Esophagus (tissue), 2 donors: ENCODE data around the gene GFRAL. TPM values are rescaled to one million over a fixed set of nuclear protein-coding genes. Genes with fewer than 3 reads are reported as not detected.

Experiments
- H3K27ac ChIP-seq, 2 donors: one replicate each; pipeline ENCODE4 v1.5.1; 2013; ENCODE audit warnings: low read depth in 2 of 2, mild to moderate bottlenecking in 2 of 2, inconsistent platforms in 1 of 2, low read length in 1 of 2, moderate library complexity in 1 of 2
- H3K27me3 ChIP-seq, 2 donors: one replicate each; pipeline ENCODE4 v1.6.1; 2013; ENCODE audit warnings: low read length in 2 of 2, control low read depth in 1 of 2, mild to moderate bottlenecking in 1 of 2; ENCODE audit not compliant: insufficient read depth in 2 of 2, control insufficient read depth in 1 of 2
- H3K36me3 ChIP-seq, 2 donors: one replicate each; pipeline ENCODE4 v1.6.1; 2013; ENCODE audit warnings: low read length in 1 of 2; ENCODE audit not compliant: control insufficient read depth in 2 of 2, insufficient read depth in 2 of 2
- H3K4me1 ChIP-seq, 2 donors: one replicate each; pipeline ENCODE4 v1.6.1; 2013; ENCODE audit warnings: low read length in 1 of 2; ENCODE audit not compliant: control insufficient read depth in 2 of 2, insufficient read depth in 2 of 2
- H3K4me3 ChIP-seq, 2 donors: one replicate each; pipeline ENCODE4 v1.5.1; 2013; ENCODE audit warnings: low read length in 2 of 2, mild to moderate bottlenecking in 2 of 2, low read depth in 1 of 2, moderate library complexity in 1 of 2
- H3K9me3 ChIP-seq, 2 donors: one replicate each; pipeline ENCODE4 v1.6.1; 2013; ENCODE audit warnings: mild to moderate bottlenecking in 2 of 2, low read depth in 1 of 2, low read length in 1 of 2, moderate library complexity in 1 of 2; ENCODE audit not compliant: control insufficient read depth in 2 of 2, insufficient read depth in 1 of 2
- WGBS, 2 donors: extraction: QIAGEN DNeasy Blood & Tissue Kit; methylation state at CpG; one replicate each; pipeline ENCODE4 v1.1.7; 2013; 5-methylcytosine and 5-hydroxymethylcytosine counted together
- polyA plus RNA-seq, 2 donors: library from polyadenylated mRNA; stranded (reverse); fragments of 200-250 nt; gene quantifications; one replicate each; pipeline ENCODE4 v1.2.3, GENCODE V29; 2013
- donor health status: healthy with polysubstance abuse.
- donor health status: Bipolar disorder and iron deficiency.

The GFRAL gene
- polyA plus RNA-seq, 2 donors = not detected

GRCh38 chr6:55448451-55448850 is 121.2 kb downstream of the GFRAL start:
- Histone ChIP-seq H3K36me3 (no peaks in the 10 kb centered on the region), H3K27ac (no peak overlapping the region), H3K27me3 (no peaks in the 10 kb centered on the region), H3K9me3 (no peaks in the 10 kb centered on the region), H3K4me1 (no peaks in the 10 kb centered on the region), H3K4me3 (no peak overlapping the region)

- Histone ChIP-seq H3K27me3 (no peaks in the 10 kb centered on the region), H3K36me3 (no peaks in the 10 kb centered on the region), H3K9me3 (no peaks in the 10 kb centered on the region), H3K4me1 (no peaks in the 10 kb centered on the region), H3K4me3 (no peak overlapping the region), H3K27ac (no peak overlapping the region)
- 65 to 72% methylated on average over 3 of the region's 3 CpGs for WGBS, 2 donors
Measured at GRCh38 chr6:55449225-55449624, 122.0 kb downstream of the GFRAL start.

- H3K4me3 ChIP-seq = no peak overlapping the region
- H3K27ac ChIP-seq = no peak overlapping the region
- no peaks in the 10 kb centered on the region for H3K36me3 ChIP-seq
- H3K4me1 ChIP-seq = no peaks in the 10 kb centered on the region
- H3K27me3 ChIP-seq = no peaks in the 10 kb centered on the region
- no peaks in the 10 kb centered on the region for H3K9me3 ChIP-seq
- WGBS, 2 donors = 25 to 37% methylated on average over 2 of the region's 2 CpGs
Measured at GRCh38 chr6:55450005-55450404, 122.7 kb downstream of the GFRAL start.

Other genes with a start within 250 kb of the GFRAL start
- gene HCRTR2, start 153.0 kb upstream of the GFRAL start, polyA plus RNA-seq = not detected